GM23248 (cell line): ENCODE measurements around the gene MAP1B. TPM values are rescaled to one million over a fixed set of nuclear protein-coding genes. Genes with fewer than 3 reads are reported as not detected.

ENCODE experiments used
- DNase-seq: peaks from one replicate; pipeline ENCODE4 v3.0.0-alpha.2; 2015
- H2AFZ ChIP-seq: fragments of 200-600 bp; sonication (generic); 2 replicates; pipeline ENCODE4 v1.6.1; 2016; ENCODE audit warnings: antibody characterized with exemption
- H3F3A ChIP-seq: fragments of 200-600 bp; sonication (generic); 2 replicates; pipeline ENCODE4 v1.6.1; 2016; ENCODE audit warnings: mild to moderate bottlenecking, antibody characterized with exemption, mixed run types; ENCODE audit not compliant: insufficient read depth
- H3K27ac ChIP-seq: fragments of 200-600 bp; sonication (generic); 2 replicates; pipeline ENCODE4 v1.5.1; 2016; ENCODE audit warnings: mild to moderate bottlenecking
- H3K27me3 ChIP-seq: fragments of 200-600 bp; sonication (generic); replicated peaks from 2 replicates; pipeline ENCODE4 v1.6.1; 2016; ENCODE audit warnings: mild to moderate bottlenecking; ENCODE audit not compliant: insufficient read depth
- H3K36me3 ChIP-seq: fragments of 200-600 bp; sonication (generic); 2 replicates; pipeline ENCODE4 v1.6.1; 2016; ENCODE audit warnings: low read depth, mild to moderate bottlenecking
- H3K4me1 ChIP-seq: fragments of 200-600 bp; sonication (generic); 2 replicates; pipeline ENCODE4 v1.6.1; 2016; ENCODE audit warnings: mild to moderate bottlenecking; ENCODE audit not compliant: insufficient read depth
- H3K4me2 ChIP-seq: fragments of 200-600 bp; sonication (generic); one replicate; pipeline ENCODE4 v1.6.1; 2016; ENCODE audit warnings: mild to moderate bottlenecking; ENCODE audit not compliant: unreplicated experiment
- H3K4me3 ChIP-seq: fragments of 200-600 bp; sonication (generic); 2 replicates; pipeline ENCODE4 v1.5.1; 2016; ENCODE audit warnings: mild to moderate bottlenecking
- H3K79me2 ChIP-seq: fragments of 200-600 bp; sonication (generic); 2 replicates; pipeline ENCODE4 v1.6.1; 2016; ENCODE audit warnings: mild to moderate bottlenecking; ENCODE audit not compliant: insufficient read depth
- H3K9ac ChIP-seq: fragments of 200-600 bp; sonication (generic); 2 replicates; pipeline ENCODE4 v1.6.1; 2016; ENCODE audit warnings: mild to moderate bottlenecking
- H3K9me2 ChIP-seq: fragments of 200-600 bp; sonication (generic); 2 replicates; pipeline ENCODE4 v1.6.1; 2016; ENCODE audit warnings: mixed run types, mild to moderate bottlenecking, moderate library complexity; ENCODE audit not compliant: insufficient read depth
- H3K9me3 ChIP-seq: fragments of 200-600 bp; sonication (generic); one replicate; pipeline ENCODE4 v1.6.1; 2017; ENCODE audit warnings: low read depth
- H4K20me1 ChIP-seq: fragments of 200-600 bp; sonication (generic); 2 replicates; pipeline ENCODE4 v1.6.0; 2016; ENCODE audit not compliant: insufficient read depth
- EZH2 ChIP-seq: fragments of 200-600 bp; sonication (generic); IDR thresholded peaks from 2 replicates; pipeline ENCODE4 v1.6.1; 2018; ENCODE audit warnings: antibody characterized with exemption, mild to moderate bottlenecking; ENCODE audit not compliant: insufficient read depth, poor library complexity, severe bottlenecking
- EZH2phosphoT487 ChIP-seq: fragments of 200-600 bp; sonication (generic); IDR thresholded peaks from 2 replicates; pipeline ENCODE4 v1.6.1; 2018; ENCODE audit warnings: antibody characterized with exemption, moderate library complexity, mild to moderate bottlenecking, low read depth; ENCODE audit not compliant: insufficient read depth
- WGBS, 2 experiments: methylation state at CpG; one replicate each; pipeline ENCODE4 v1.1.6; 2015 to 2017; ENCODE audit warnings: low lambda C conversion rate in 2 of 2, low coverage in 1 of 2; ENCODE audit errors: missing lambda C conversion rate in 2 of 2; 5-methylcytosine and 5-hydroxymethylcytosine counted together
- in situ Hi-C: fragments of 300-500 bp; cut with MboI; formaldehyde crosslinking; loops from 2 replicates; pipeline ENCODE4 v1.15.0; 2020
- polyA plus RNA-seq: library from polyadenylated mRNA; unstranded; fragments of >200 nt; fragmentation: Nextera tagmentation; extraction: Ambion mirVana; gene quantifications from 2 replicates; pipeline ENCODE4 v1.2.1, GENCODE V29; 2016
- total RNA-seq: library from RNA; depleted of rRNA; stranded (reverse); fragments of >200 nt; shearing (Covaris generic); gene quantifications from 2 replicates; pipeline ENCODE4 v1.2.3, GENCODE V29; 2014

Gene MAP1B
- total and polyA plus RNA-seq, 2 experiments from 2014 or later, result 149 to 267 TPM

- peaks cover 23% of the 10 kb centered on the region; the same call in 1 of the 2 replicates for H3F3A ChIP-seq
- H3K9me2 ChIP-seq, result no peaks in the 10 kb centered on the region
- DNase-seq, result no peak
- peak overlapping the region; percentile 97 for H3K4me2 ChIP-seq
- in situ Hi-C loops, result loop anchor here (25.0 kb wide), 1 partner anchor 319 kb away; no protein-coding TSS in a partner anchor
- H3K36me3 ChIP-seq, result 0 out of 2 replicates have a peak, but pooled peaks cover 4% of the 10 kb centered on the region
- no peak for TF ChIP-seq EZH2phosphoT487
- TF ChIP-seq EZH2, result no peak
- H3K9me3 ChIP-seq, result no peaks in the 10 kb centered on the region
- no peak overlapping the region for H3K27ac ChIP-seq
- H3K9ac ChIP-seq, result peak overlapping the region; percentile 85; the same call in 1 of the 2 replicates
- H2AFZ ChIP-seq, result peak overlapping the region; percentile 83
- H3K4me3 ChIP-seq, result peak overlapping the region; percentile 88
- no peaks in the 10 kb centered on the region for H3K27me3 ChIP-seq
- no peaks in the 10 kb centered on the region for H4K20me1 ChIP-seq
- WGBS, 2 experiments, result 11 to 12% methylated on average over 11 of the region's 11 CpGs
- H3K4me1 ChIP-seq, result peaks cover 31% of the 10 kb centered on the region
- peaks cover 40% of the 10 kb centered on the region for H3K79me2 ChIP-seq
These were observed 501 bp upstream of the MAP1B start for GRCh38 chr5:72106817-72107130.

DNA sequence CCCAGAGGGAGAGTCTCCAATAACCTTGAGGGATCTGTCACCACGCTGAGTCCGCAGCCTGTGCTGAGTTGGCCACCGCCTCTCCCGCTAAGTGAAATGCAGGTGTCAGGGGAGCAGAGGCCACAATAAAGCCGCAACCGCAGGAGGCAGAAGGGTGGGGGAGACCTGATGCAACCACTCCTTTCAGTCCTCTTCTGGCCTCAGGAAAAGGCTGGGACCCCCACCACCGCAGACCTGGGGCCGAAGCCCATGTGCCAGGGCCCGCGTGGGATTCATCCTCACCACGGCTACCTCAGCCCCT is 576 bp downstream of the MAP1B start:
- in situ Hi-C loops, result loop anchor here (25.0 kb wide), 1 partner anchor 321 kb away; no protein-coding TSS in a partner anchor
- Histone ChIP-seq H3K4me3 (peak overlapping the region; percentile 88), H3K4me2 (peak overlapping the region; percentile 97), H2AFZ (peak overlapping the region; percentile 83), H3K4me1 (peaks cover 29% of the 10 kb centered on the region), H4K20me1 (no peaks in the 10 kb centered on the region), H3K9me3 (no peaks in the 10 kb centered on the region), H3F3A (peaks cover 23% of the 10 kb centered on the region; the same call in 1 of the 2 replicates), H3K27ac (peak overlapping the region; percentile 42), H3K27me3 (no peaks in the 10 kb centered on the region), H3K9me2 (no peaks in the 10 kb centered on the region), H3K36me3 (0 out of 2 replicates have a peak, but pooled peaks cover 5% of the 10 kb centered on the region), H3K79me2 (peaks cover 51% of the 10 kb centered on the region), H3K9ac (peak overlapping the region; percentile 85)
- no peak for DNase-seq
- TF ChIP-seq EZH2, result no peak
- no peak for TF ChIP-seq EZH2phosphoT487
- 0 to 1% methylated on average over 9 to 11 of the region's 11 CpGs for WGBS, 2 experiments

DNA sequence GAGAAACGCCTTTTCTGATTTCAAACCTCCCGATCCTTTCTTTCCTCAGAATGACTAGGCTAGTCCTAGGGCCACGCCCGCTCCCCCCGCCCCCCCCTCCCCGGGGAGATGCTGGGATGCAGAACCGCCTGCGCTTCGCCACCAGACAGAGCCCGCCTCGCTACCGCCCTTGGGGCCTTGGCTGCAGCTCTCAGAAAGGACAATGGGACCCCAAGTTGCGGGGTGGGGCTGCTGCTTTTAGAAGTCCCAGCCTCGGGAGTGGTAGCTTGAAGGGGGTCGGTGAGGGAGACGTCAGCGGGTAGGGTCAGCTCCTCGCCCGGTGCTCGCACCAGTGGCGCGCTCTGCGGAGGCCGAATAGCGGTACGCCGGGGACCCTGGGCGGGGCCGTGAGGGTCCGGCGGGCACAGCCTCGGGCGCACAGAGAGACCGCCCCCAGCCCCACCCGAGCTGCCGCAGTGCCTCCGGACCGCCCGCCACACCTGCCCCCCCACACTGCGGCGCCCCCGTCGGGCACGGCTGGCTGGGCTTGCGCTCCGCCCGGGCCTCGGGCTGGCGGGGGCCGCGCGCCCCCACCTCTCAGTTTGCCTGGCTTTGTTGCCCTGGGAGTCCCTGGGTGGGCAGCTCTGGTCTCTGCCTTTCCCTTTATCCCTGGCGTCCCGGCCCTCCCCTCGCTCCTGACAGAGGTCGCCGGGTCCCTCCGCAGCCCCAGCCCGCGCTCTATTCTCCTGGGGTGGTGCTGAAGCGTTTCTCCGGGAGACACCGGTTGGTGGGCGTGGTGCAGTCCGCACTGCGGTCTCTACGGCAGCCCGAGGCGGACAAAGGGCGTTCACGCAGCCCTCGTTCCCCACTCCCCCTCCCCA is 1.2 kb downstream of the MAP1B start:
- peak overlapping the region; percentile 83 for H2AFZ ChIP-seq
- no peaks in the 10 kb centered on the region for H4K20me1 ChIP-seq
- H3K79me2 ChIP-seq, result peaks cover 56% of the 10 kb centered on the region
- peak overlapping the region; percentile 85 for H3K9ac ChIP-seq
- 0 to 1% methylated on average over 38 to 70 of the region's 72 CpGs for WGBS, 2 experiments
- peak overlapping the region; percentile 88 for H3K4me3 ChIP-seq
- peaks cover 23% of the 10 kb centered on the region; the same call in 1 of the 2 replicates for H3F3A ChIP-seq
- peaks cover 29% of the 10 kb centered on the region for H3K4me1 ChIP-seq
- no peaks in the 10 kb centered on the region for H3K27me3 ChIP-seq
- peak overlapping the region; percentile 42 for H3K27ac ChIP-seq
- no peaks in the 10 kb centered on the region for H3K9me3 ChIP-seq
- H3K4me2 ChIP-seq, result peak overlapping the region; percentile 97
- no peaks in the 10 kb centered on the region for H3K9me2 ChIP-seq
- in situ Hi-C loops, result loop anchor here (25.0 kb wide), 1 partner anchor 321 kb away; no protein-coding TSS in a partner anchor
- DNase-seq, result peak; percentile 88
- 0 out of 2 replicates have a peak, but pooled peaks cover 7% of the 10 kb centered on the region for H3K36me3 ChIP-seq
- no peak for TF ChIP-seq EZH2phosphoT487
- no peak for TF ChIP-seq EZH2

- Histone ChIP-seq H3K79me2 (peaks cover 62% of the 10 kb centered on the region), H2AFZ (peak overlapping the region; percentile 83), H3K27me3 (no peaks in the 10 kb centered on the region), H4K20me1 (0 out of 2 replicates have a peak, but pooled peaks cover under 1% of the 10 kb centered on the region), H3K9me2 (no peaks in the 10 kb centered on the region), H3K9me3 (no peaks in the 10 kb centered on the region), H3K9ac (peak overlapping the region; percentile 85), H3K36me3 (0 out of 2 replicates have a peak, but pooled peaks cover 12% of the 10 kb centered on the region), H3K4me1 (peaks cover 29% of the 10 kb centered on the region), H3F3A (peaks cover 23% of the 10 kb centered on the region; the same call in 1 of the 2 replicates), H3K4me3 (peak overlapping the region; percentile 88), H3K27ac (peak overlapping the region; percentile 42), H3K4me2 (peak overlapping the region; percentile 97)
- in situ Hi-C loops, result loop anchor here (25.0 kb wide), 1 partner anchor 322 kb away; no protein-coding TSS in a partner anchor
- TF ChIP-seq EZH2 (no peak), EZH2phosphoT487 (no peak)
- no peak for DNase-seq
- 0 to 2% methylated on average over 2 of the region's 2 CpGs for WGBS, 2 experiments
These were observed 1.8 kb downstream of the MAP1B start for GRCh38 chr5:72109062-72109411.
